NCI-H526 treated with DMSO at 0.1 percent for 48 hours (cell line): ENCODE results near the gene RPP25L.

Experiments used
- DNase-seq: peaks from one replicate; lab custom pipeline; 2025; lab: John Stamatoyannopoulos, UW

RPP25L gene

GRCh38 chr9:34585946-34586669 is 25.8 kb downstream of the RPP25L start:
- DNase-seq, result no peak

DNA sequence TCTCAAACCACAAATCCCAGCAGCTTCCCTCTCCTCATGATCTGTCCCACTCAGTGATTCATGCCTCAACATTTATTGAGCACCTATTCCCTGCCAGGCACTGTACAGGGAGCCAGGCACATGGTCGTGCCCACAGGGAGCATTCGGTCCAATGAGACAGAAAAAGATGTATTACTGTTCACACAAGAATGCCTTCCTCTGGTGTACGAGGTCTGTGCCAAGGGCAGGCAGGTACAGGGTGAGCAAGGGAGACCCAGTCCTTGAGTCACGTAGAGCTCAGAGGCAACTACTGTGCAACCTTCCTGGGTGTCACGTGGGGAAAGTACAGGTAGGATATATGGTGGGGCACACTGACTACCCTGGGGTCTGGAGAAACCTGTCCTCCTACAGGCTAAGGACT is 26.9 kb downstream of the RPP25L start:
- DNase-seq, result no peak

- DNase-seq, result no peak
Measured at GRCh38 chr9:34582787-34583186, 29.1 kb downstream of the RPP25L start.

GRCh38 chr9:34581318-34581717 is 30.6 kb downstream of the RPP25L start:
- DNase-seq, result no peak

GRCh38 chr9:34580358-34580757 is 31.5 kb downstream of the RPP25L start:
- no peak for DNase-seq

- no peak for DNase-seq
Measured at GRCh38 chr9:34579808-34580163, 32.1 kb downstream of the RPP25L start.

DNA sequence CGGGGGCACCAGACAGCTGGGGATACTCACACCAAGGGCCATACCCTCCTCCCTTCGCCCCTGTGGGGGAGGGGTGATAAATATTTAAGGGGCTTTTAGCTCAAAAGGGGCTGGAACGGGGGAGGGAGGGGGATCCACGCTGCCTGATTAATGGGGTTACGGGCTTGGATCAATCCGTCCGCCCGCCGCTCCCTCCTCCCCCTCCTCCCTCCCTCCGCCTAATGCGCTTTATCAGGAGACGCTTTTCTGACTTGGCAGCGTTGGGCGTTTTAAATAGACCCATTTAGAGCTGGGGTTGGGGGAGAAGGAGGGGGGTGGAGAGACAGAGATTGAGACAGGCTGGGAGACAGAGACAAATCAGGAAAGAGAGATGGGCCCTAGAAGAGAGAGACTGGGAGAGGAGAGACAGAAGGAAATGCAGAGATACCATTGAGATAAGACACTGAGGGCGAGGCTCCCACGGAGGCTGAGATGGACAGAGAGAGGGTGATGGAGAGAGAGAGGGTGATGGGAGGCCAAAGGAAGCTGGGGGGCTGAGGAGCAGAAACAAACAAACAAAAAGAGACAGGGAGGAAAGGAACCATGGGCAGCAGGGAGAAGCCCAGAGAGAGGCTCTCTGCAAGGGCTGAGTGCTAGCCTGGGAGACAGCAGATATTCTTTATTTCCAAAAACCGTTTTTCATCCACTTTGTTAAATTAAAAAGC is 32.6 kb downstream of the RPP25L start:
- no peak for DNase-seq

DNA sequence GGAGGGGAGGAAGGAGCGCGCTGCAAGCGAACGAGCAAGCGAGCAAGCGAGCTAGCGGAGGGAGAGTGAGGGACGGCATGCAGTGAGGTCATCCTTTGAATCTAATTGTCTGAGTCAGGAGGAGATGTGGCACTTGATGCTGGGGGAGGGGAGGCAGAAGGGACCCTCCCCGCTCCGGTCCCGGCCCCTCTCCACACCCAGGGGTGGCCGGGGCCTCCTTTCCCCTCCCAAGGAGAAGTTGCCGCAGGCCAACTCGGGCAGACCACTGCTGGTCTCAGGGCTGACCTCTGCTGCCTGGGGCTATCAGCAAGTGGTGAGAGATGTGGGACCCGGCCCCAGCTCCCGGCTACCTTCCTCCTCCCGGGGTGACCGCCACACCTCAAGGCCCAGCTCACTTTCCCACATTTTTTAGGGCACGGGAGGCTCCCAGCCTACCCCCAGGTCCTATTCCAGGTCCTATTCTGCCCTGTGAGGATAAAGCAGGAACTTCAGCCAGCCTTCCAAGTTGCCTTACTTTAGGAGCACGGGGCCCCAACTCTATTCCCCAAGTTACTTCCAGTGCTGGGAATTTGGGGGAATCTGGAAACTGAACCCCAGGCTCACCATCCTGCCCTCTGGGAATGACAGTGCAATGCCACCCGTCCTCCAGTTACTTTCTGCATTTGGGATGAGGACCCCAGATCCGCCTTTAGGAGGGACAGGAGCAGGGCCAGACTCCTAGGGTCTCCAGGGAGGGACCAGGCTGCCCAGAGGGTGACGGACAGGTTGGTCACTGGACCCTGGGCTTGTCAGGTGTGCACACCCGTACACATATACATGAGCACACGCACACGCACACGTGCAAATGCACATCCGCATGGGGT is 33.4 kb downstream of the RPP25L start:
- DNase-seq, result no peak

DNA sequence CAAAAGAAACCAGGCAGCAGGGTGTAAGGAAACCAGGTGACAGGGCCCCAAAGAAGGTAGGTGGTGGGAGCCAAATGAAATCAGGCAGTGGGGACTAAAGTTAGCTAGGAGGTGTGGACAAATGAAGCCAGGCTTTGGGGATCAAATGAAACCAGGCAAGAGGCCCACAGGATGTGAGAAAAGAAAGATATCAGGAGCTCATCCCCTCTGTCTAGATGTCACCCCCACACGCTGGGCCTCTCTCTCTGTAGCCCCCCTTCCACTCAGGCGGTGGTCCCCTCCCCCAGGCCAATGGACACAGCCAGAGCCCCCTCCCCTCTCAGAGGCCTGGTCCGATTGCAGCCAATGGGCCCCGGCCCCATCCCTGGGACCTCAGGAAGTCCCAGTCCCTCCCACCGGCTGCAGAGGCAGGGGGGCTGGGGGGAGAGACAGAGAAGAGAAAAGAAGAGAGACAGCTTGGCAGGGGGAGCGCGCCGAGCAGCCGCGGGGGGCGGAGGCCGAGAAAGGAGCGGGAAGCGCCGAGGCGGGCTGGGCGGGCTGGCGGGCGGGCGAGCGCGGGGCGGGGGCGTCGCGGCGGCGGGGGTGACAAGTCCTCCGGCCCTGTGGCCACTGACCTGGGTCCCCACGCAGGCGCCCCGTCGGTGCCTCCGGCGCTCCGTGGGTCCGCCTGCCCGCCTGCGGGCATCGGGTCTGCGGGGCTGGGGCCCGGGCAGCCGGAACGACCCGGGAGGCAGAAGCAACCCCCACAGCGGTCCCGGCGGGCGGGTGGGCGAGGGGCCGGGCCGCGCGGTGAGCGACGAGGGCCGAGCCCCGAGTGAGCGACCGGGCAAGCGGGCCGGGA is 34.3 kb downstream of the RPP25L start:
- DNase-seq, result no peak

DNA sequence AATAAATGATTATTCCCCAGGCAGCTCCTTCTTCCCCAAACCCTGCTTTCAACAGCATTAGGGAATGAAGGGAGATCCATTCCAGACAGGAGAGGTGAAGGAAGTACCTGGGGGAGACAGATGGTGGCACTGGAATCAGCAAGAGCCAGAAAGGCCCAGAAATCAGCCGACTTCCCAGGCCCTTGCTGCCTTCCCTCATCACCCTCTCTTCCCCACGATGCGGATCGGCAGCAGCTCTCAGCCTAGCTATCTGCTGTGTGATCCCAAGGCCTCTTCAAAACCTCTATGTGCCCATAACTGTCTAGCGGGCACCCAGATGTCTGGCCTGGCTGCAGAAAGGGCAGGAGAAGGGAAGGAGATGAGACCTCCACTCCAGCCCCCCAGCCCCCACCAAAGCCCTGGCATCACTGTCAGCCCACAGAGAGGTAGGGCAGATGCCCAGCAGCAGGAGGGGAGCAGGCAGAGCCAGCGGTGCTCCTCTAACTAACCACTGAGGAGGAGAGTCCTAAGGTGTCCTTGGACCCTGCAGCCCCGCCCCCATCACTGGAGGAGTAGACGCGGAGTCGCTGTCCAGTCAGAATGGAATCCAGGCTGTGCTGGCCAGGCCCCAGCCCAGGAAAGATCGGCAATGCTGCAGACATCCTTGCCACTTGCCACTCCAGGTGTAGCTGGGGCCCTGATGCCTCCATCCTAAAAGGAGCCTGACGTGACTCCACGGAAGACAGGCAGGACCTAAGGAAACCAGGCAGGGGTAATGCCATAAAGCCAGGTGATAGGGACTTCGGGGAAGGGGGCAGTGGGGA is 35.1 kb downstream of the RPP25L start:
- DNase-seq, result no peak

GRCh38 chr9:34575862-34576596 is 35.9 kb downstream of the RPP25L start:
- no peak for DNase-seq

GRCh38 chr9:34575241-34575640 is 36.7 kb downstream of the RPP25L start:
- no peak for DNase-seq

- DNase-seq, result no peak
Measured at GRCh38 chr9:34574571-34574970, 37.3 kb downstream of the RPP25L start.

DNA sequence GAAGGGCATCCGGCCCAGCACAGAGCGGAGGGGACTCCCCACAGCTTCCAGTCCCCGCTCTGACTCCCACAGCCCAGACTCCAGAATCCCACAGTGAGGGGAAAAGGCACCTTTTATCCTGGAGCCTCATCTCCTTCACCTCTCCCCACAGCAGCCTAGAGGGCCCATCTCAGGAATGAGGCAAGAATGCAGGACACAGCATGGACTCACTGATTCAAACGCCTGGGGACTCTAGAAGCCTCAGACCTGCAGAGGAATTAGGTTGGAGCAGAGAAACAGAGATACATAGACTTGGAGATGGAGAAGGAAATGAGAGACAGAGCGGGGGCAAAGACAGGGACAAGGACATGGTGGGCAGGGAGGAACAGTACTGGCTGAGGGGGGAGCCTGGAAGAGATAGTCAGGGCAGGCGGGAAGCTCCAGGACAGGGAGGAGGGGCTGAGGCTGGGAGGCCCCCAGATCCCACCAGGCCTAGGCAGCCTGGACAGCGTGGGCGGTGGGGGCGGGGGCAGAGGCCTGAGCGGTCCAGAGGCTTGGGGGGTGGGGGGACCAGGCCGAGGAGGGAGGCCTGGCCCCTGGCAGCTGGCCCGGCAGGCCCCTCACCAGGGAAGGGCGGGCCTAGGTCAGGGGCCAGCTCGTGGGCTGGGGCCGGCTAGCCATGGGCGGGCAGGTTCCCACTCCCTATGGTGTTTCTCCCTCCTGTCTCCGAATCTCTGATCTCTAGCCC is 38.1 kb downstream of the RPP25L start:
- DNase-seq, result no peak

GRCh38 chr9:34572628-34573027 is 39.3 kb downstream of the RPP25L start:
- no peak for DNase-seq

GRCh38 chr9:34572092-34572491 is 39.8 kb downstream of the RPP25L start:
- no peak for DNase-seq

- DNase-seq, result no peak
Measured at GRCh38 chr9:34571481-34571810, 40.5 kb downstream of the RPP25L start.

DNA sequence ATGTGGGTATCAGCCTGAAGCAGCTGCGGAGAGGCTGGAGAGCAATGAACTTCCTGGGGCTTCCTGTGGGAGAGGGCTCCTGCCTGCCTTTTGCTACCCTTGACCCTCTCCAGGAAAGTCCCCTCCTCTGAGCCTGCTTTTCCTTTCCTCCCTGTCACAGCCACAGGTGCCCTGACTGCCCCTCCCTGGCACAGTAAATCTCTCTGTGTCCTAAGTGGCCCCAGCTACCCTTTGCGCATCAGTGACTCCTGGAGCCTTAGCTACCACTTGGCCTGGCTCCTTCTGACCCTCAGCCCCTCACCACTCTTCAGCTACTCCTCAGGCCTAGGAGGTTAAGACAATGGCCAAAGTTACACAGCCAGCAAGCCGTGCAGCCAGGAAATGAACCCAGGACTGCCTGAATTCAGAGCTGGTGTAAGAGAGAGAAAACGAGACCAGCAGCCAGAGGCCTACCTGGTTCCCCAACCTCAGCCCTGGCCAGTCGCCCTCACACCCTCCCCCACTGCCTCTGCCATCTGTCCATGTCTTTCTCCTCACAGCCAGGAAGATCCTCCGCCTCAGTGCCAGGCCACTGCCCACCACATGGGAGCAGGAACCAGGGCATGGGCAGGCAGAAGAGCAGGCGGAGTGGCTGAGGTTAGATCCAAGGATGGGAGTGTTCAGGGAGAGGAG is 41.0 kb downstream of the RPP25L start:
- no peak for DNase-seq

DNA sequence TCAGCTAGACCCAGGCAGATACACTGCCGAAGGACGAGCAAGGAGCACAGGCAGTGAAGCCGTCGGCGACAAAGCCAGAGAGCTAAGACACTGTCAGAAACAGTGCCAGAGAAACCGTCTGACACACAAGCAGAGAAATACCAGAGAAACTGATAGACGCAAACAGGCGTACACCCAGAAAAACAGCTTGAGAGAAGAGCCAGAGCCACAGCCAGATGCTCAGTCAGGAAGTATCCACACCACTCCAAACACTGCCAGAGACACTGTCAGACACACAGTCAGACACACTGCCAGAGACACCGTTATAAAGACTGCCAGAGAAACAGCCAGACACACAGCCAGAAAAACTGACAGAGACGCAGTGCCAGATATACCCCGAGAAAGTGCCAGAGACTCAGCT is 41.5 kb downstream of the RPP25L start:
- DNase-seq, result no peak
